ENCODE results near the gene PGBD5.

The PGBD5 gene

DNA sequence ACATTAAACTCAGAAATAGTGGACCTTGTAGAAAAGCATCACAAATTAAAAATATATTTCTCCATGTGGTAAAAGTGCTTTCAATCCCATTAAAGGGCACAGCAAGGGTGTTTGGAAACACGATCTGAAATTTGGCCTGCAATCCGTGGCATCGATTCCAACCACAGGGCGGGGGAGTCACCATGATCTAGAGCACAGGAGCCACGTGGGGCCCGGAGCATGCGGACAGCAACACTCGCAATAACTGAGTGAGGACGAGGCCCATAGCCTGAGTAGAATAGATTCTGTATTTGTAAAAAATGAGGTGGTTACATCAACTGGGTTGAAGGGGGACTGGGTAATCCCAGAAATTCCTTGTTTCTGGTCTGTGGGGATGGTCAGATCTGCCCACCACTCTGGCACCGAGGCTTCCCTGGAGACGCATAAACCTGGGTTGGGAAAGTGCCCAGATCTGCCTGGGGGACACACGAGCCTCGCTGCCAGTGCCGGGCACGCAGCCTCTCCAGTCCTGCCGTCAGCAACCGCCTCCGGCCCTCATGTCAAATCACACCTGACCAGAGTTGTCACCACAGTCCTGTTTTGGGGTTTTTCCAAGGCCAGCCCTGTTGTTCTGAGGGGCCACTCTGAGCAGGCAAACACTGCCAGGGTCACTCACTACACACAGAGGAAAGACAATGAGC is 104.3 kb downstream of the PGBD5 start:
- no peak for DNase-seq (ENCODE audit: low read depth)

DNA sequence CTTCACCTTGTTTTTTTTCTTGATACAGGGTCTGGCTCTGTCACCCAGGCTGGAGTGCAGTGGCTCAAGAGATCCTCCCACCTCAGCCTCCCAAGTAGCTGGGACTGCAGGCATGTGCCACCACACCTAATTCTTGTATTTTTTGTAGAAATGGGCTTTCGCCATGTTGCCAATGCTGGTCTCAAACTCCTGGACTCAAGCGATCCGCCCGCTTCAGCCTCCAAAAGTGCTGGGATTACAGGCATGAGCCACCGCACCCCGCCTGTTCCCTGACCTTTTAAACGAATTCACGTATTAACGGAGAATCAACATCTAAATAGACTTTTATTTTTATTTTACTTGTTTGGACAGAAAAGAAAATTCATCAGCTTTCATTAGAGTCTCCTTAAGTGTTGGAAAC is 104.8 kb downstream of the PGBD5 start:
- DNase-seq (ENCODE audit: low read depth): no peak

DNA sequence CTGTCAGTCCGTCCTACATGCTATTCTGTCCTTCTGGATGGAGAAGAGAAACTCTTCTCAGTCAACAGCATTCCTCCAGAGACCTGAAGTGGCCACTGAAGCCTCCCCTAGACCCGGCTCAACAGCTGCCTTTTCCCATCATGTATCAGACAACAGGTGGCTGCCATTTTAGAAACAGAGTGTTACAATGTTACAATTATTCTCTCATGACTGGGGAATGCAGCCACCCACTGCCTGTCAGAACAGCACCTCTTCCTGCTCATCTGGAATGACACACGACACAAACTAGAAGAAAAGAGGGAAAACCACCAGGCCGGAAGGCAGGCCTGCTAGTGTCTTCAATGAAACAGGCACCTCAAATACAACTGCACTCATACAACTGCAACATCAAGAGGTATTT is 105.3 kb downstream of the PGBD5 start:
- DNase-seq (ENCODE audit: low read depth): no peak

GRCh38 chr1:230319014-230319747 is 107.0 kb downstream of the PGBD5 start:
- DNase-seq (ENCODE audit: low read depth): no peak

DNA sequence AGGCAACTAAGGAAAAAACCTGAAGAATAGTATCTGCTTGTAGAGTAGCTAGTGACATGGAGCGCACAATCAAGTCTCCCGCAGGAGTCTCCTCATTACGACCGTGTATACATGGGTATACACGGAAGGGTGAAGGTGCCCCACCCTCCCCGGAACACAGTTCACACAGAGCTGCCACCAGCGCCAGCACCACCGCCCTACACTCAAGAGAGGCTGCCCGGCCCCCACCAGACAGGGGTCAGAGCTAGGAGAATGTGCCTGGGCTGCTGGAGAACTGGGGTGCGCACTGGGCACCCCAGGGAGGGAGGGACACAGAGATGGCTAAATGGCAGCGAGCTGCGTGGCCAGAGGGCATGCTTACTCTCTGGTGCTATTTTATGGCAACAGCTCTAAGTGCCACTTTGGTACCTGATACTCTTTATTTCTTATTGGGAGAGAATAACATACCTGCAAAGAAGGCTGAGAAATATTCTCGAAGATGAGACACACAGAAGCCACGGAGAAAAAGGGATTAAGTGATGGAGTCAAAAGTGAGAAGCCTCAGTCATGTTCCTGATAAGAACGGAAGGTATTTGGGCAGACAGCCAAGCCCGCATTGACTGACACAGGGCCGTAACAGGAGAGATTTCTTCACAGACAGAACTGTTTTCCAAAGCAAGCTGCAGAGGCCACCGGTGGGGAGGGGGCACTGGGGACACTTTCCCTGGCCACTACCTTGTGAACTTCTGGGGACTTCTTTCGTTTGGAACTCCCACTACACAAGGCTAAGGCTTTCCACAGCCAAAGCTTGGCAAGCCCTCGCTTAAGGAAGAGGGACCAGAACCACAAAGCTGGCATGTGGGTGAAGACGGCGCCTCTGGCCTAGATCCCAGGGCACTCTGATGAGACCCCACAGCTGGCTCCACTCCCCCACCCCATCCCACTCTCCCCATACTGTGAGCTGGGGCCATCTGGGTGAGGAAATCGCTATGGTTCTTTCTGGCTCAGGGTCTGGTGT is 108.0 kb downstream of the PGBD5 start:
- no peak for DNase-seq (ENCODE audit: low read depth)

GRCh38 chr1:230316864-230317745 is 109.0 kb downstream of the PGBD5 start:
- DNase-seq (ENCODE audit: low read depth): no peak

DNA sequence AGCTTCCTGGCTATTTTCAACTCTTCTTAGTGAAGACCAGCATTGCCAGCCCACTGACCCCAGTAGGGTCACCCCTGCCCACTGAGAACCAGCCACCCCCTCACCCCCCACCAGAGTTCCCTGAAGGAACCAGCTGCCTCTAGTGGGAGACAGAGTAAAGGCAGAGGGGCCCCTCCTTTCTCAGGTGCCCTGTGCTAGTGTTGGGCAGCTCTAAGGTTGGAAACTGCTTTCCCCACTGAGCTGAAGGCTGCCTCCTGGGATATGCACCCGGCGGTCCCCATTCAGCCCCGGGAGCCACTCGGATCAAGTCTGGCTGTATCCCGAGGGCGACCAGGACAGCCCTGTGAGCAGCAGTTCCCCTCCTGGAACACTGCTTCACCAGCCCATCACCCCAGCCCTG is 111.0 kb downstream of the PGBD5 start:
- no peak for DNase-seq (ENCODE audit: low read depth)

DNA sequence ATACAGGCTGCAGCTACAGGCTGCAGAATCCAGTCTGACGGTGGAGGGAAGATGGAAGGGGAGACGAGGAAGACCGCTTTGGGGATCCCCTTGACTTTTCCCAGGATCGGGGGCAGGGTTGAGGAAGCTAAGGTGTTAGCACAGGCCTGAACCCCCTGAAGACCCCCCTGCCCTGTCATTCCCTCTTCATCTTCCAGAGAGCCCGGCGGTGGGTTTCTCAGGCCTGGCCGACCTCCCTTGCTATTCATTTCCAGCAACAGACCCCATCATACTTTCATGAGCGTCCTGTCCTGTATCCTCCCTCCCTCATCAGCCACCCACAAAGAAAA is 112.0 kb downstream of the PGBD5 start:
- DNase-seq (ENCODE audit: low read depth): no peak

- DNase-seq (ENCODE audit: low read depth): no peak
Measured at GRCh38 chr1:230313453-230314141, 112.5 kb downstream of the PGBD5 start.

DNA sequence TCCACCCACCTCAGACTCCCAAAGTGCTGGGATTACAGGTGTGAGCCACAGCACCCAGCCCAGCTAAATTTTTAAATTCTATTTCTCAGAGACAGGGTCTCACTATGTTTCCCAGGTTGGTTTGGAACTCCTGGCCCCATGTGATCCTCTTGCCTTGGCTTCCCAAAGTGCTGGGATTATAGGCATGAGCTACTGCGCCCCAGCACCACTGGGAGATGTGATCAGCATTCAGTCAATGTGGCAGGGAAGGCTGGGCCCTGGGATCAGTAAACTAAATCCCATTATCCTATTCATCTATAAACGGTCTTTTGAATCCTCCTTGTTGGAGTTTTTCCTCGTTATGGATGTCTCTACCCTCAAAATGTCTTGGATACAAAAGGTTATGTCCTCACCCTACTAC is 113.5 kb downstream of the PGBD5 start:
- DNase-seq (ENCODE audit: low read depth): no peak

DNA sequence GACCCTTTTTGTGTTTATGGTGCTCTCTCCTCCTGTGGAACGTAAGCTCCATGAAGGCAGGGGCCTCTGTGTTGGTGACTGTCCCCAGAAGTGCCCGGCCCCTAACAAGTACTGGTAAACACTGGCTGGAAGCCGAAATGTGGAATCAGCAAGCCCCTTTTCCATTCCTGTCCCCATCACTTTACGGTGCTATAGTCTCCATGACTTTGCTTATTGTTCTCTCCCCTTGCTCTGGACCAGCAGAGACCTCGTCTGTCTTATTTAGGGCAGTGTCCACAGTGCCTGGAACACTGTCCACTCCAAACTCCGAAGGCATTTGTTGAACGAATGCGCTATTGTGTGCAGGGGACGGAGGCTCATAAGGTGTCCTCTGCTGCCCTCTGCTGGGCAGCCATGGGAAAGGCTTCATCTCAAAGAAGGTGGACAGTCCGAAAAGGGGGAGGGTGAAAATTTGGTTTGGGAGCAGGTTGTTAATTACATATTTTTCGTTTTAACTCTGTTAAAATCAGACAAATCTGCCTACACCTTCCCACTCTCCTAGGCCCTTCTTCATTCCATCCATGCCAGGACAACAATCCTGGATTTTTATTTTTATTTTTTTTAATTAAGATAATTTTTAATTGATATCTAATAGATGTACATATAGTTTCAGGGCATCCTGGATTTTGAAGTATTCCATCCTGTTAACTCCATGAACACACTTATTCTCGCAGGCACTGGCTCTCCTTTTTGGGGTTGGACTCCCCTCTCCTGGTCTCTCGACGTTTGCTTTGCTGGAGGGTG is 115.6 kb downstream of the PGBD5 start:
- peak; percentile 28 for DNase-seq (ENCODE audit: low read depth)

- no peak for DNase-seq (ENCODE audit: low read depth)
Measured at GRCh38 chr1:230309646-230310177, 116.4 kb downstream of the PGBD5 start.

DNA sequence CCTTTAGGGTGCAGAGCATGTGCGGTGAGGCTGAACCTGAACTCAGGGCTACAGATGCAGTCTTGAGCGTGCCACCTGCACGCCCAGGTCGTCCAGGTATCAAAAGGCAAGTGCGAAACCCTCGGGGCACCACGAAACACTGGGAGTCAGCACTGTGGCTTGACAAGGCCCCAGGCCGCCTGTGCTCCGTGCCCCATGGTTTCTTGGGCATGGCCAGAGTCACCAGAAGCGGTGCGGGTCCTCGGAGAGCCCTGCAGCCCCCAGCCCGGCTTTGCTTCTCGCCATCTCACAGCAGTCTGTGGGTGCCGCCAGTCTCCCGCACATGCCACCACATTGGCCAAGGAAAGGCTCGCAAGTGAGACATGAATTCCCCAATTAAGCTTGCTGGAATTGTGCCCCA is 117.3 kb downstream of the PGBD5 start:
- no peak for DNase-seq (ENCODE audit: low read depth)

DNA sequence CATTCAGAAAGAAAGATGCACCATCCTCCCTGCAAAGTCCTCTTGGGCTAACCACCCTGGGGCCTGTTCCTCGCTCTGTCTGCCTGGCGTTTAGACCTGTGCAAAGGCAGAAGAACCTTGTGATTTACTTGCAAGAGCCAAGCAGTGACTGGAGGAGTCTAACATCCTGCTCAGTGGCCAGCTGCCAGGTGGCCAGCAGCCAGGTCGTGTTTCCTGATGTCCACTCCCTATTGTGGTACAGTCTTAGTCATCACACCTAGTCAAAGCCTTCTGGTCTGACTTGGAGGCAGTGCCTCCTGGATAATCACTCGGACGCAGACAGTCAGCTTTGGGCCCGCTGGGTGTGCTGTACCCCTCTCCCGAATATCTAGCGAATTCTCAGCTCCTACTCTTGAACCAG is 118.1 kb downstream of the PGBD5 start:
- DNase-seq (ENCODE audit: low read depth): no peak

DNA sequence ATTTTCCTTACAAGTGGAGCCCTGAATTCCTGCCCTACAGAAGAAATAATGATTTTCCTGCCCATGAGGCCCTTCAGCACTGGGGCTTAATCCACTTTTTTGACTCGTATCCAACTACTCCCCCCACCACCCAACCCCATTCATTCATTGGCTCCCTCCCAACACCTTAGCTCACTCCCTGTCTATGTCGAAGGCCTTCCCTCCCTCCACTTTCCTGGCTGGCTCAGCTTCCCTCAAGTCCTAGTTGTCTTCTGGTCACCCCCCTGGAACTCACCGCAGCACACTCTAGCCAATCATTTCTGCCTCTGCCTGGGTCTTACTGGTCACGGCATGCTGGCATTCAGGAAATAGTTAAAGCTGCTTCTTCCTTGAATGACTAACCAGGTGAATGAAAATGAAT is 118.9 kb downstream of the PGBD5 start:
- no peak for DNase-seq (ENCODE audit: low read depth)

DNA sequence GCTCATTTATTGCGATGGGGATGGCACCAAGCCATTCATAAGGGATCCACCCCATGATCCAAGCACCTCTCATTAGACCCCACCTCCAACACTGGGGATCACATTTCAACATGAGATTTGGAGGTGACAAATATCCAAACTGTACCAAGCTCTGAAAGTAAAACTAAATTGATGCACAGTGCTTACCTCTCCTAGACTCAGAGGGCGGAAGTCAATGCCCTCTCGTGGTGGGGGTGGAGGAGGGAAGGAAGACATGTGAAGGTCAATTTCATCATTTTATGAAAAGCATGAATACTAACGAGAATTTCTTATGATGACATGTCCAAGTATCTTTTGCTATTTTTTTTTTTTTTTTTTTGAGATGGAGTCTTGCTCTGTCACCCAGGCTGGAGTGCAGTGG is 120.0 kb downstream of the PGBD5 start:
- DNase-seq (ENCODE audit: low read depth): no peak

- DNase-seq (ENCODE audit: low read depth): no peak
Measured at GRCh38 chr1:230303822-230304221, 122.3 kb downstream of the PGBD5 start.

DNA sequence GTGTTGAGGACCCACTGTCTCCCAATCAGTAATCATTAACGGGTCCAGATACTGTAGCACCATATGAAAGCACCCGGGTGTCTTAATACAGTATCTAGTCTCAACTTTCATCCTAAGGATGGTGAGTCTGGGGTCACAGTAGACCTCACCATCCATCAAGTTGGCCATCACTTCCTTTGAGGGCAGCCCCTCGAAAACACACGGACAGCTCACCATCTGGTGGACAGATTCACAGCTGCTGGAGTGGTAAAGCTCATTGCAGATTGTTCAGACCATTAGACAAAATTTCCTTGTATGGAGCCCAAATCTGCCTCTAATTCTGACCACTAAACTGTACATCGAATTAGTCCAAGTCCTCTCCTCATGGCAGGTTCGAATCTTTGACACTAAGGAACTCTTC is 123.1 kb downstream of the PGBD5 start:
- DNase-seq (ENCODE audit: low read depth): no peak

DNA sequence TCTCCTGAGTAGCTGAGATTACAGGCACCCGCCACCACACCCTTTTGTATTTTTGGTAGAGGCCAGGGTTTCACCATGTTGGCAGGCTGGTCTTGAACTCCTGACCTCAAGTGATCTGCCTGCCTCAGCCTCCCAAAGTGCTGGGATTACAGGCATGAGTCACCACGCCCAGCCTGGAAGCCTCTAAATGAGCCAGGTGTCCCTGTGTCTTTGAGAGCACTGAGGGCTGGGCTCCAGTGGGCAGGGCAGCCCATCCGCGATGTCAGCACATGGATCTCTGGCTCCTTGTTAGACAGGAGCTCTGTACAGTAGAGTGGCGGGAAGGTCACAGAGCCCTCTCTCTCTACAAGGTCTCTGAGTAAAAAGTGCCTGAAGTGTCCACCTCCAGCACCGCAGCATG is 124.3 kb downstream of the PGBD5 start:
- DNase-seq (ENCODE audit: low read depth): no peak

DNA sequence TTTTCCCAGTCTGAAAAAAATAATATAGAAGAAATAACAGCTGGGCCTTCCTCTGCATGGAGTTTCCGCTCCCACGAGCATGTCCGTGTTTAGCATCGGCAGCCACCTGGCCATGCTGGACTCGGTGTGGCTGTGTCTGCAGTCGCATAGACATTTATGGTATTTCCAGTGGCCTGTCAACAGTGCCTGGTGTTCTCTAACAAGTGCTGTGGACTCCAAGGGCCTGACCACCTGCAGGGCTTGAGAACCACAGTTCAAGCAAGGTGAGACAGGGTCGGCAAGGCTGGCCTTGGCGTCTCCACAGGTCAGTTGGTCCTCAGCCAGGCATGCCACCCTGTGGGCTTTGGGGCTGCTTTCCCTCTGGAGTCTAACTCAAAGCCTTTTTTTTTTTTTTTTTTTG is 124.8 kb downstream of the PGBD5 start:
- no peak for DNase-seq (ENCODE audit: low read depth)
